GM12878 (cell line): ENCODE measurements around the gene CLEC17A. TPM values are rescaled to one million over a fixed set of nuclear protein-coding genes. Genes with fewer than 3 reads are reported as not detected.
"Not testable (repeated sequence)": the region's sequence is repeated elsewhere in the genome, so short reads cannot be mapped to it uniquely, and the experiment has no call there.

Experiments used
- ATAC-seq: fragments of 200-7000 bp; cut with Tn5 transposase; 3 replicates; pipeline ENCODE4 v1.9.1; 2020; ENCODE audit warnings: mild to moderate bottlenecking, moderate library complexity
- BruUV-seq: library from RNA; stranded (reverse); fragments of 400-500 nt; replicated peaks from 2 replicates; lab custom pipeline; 2021; lab: Mats Ljungman, UMichigan
- CTCF ChIA-PET: fragments of 300-600 bp; sonication (Branson Sonifier 250); formaldehyde crosslinking; extraction: SDS; loops from one replicate; lab custom pipeline; 2021; ENCODE audit warnings: inconsistent platforms; lab: Yijun Ruan, JAX
- POLR2A ChIA-PET: fragments of 350-600 bp; formaldehyde crosslinking; extraction: SDS; loops from one replicate; lab custom pipeline; 2021; ENCODE audit warnings: inconsistent platforms; lab: Charles Lee
- RAD21 ChIA-PET: fragments of 300-600 bp; sonication (Branson Sonifier 250); formaldehyde crosslinking; loops from one replicate; lab custom pipeline; 2023; ENCODE audit warnings: antibody characterized with exemption; ENCODE audit not compliant: unreplicated experiment; lab: Charles Lee
- SMC1A ChIA-PET: fragments of 300-600 bp; sonication (Branson Sonifier 250); formaldehyde crosslinking; loops from one replicate; lab custom pipeline; 2023; ENCODE audit not compliant: unreplicated experiment, uncharacterized antibody; lab: Charles Lee
- DNase-seq: peaks from one replicate; pipeline ENCODE4 v3.0.0-alpha.2; 2011; ENCODE audit warnings: low read depth, low spot score
- FAIRE-seq: peaks from 3 replicates; lab custom pipeline; 2011; peaks lifted over from hg19 to GRCh38; lab: Jason Lieb, UNC
- H2AFZ ChIP-seq: 2 replicates; pipeline ENCODE4 v1.6.0; 2011; ENCODE audit warnings: low read depth, low read length, control low read depth; ENCODE audit not compliant: control insufficient read depth
- H3K27ac ChIP-seq: 2 replicates; pipeline ENCODE4 v1.5.1; 2011; ENCODE audit warnings: control low read depth; ENCODE audit not compliant: control insufficient read depth, insufficient read depth
- H3K27me3 ChIP-seq, 2 experiments: replicated peaks in 1 of 2; 2 replicates each; pipeline versions ENCODE4 v1.6.0 to v1.6.1; 2011; ENCODE audit warnings: low read length in 1 of 2; ENCODE audit not compliant: control insufficient read depth in 2 of 2, insufficient read depth in 2 of 2
- H3K36me3 ChIP-seq, 2 experiments: 2 replicates each; pipeline ENCODE4 v1.5.1; 2011; ENCODE audit warnings: low read length in 1 of 2; ENCODE audit not compliant: control insufficient read depth in 2 of 2, insufficient read depth in 2 of 2
- H3K4me1 ChIP-seq: 2 replicates; pipeline ENCODE4 v1.6.1; 2011; ENCODE audit warnings: mild to moderate bottlenecking, low read length, moderate library complexity, mixed read lengths; ENCODE audit not compliant: control insufficient read depth, insufficient read depth
- H3K4me2 ChIP-seq: 2 replicates; pipeline ENCODE4 v1.6.0; 2011; ENCODE audit warnings: control low read depth; ENCODE audit not compliant: control insufficient read depth, insufficient read depth
- H3K4me3 ChIP-seq: fragments of 200-600 bp; sonication (generic); 2 replicates; pipeline ENCODE4 v1.5.1; 2016
- H3K79me2 ChIP-seq: 2 replicates; pipeline ENCODE4 v1.6.0; 2011; ENCODE audit warnings: low read length; ENCODE audit not compliant: control insufficient read depth, insufficient read depth
- H3K9ac ChIP-seq: 2 replicates; pipeline ENCODE4 v1.8.0; 2011; ENCODE audit warnings: low read length, control low read depth, mixed read lengths; ENCODE audit not compliant: control insufficient read depth, insufficient read depth
- H3K9me3 ChIP-seq: replicated peaks from 3 replicates; pipeline ENCODE4 v1.5.1; 2011; ENCODE audit warnings: mild to moderate bottlenecking, low read length; ENCODE audit not compliant: control insufficient read depth, insufficient read depth
- H4K20me1 ChIP-seq: 2 replicates; pipeline ENCODE4 v1.6.0; 2011; ENCODE audit not compliant: control insufficient read depth, insufficient read depth
- EGR1 ChIP-seq, 2 experiments: IDR thresholded peaks; 1 replicate in 1 of 2; 2 replicates in 1 of 2; pipeline ENCODE4 v1.6.1; 2011 to 2012; ENCODE audit warnings: low read depth in 2 of 2, low read length in 2 of 2, borderline replicate concordance in 1 of 2, mild to moderate bottlenecking in 1 of 2, moderate library complexity in 1 of 2
- NFYB ChIP-seq: IDR thresholded peaks from 2 replicates; pipeline ENCODE4 v1.6.1; 2011; ENCODE audit warnings: low read depth, mild to moderate bottlenecking, low read length, improper control_type of control experiment, moderate library complexity; ENCODE audit not compliant: insufficient read depth
- RAD21 ChIP-seq: IDR thresholded peaks from 2 replicates; pipeline ENCODE4 v1.6.1; 2011; ENCODE audit warnings: mild to moderate bottlenecking, low read depth, low read length, moderate library complexity; ENCODE audit not compliant: insufficient read depth
- RBBP5 ChIP-seq: fragments of 200-600 bp; sonication (generic); conservative IDR thresholded peaks from 2 replicates; pipeline ENCODE4 v1.6.1; 2016
- whole genome bisulfite sequencing: methylation state at CpG from one replicate; pipeline ENCODE4 v1.1.6; 2016; ENCODE audit warnings: low lambda C conversion rate; ENCODE audit not compliant: insufficient replicate concordance, insufficient coverage; ENCODE audit errors: missing lambda C conversion rate; 5-methylcytosine and 5-hydroxymethylcytosine counted together
- in situ Hi-C: fragments of 300-500 bp; cut with MboI; formaldehyde crosslinking; loops from 9 replicates; pipeline ENCODE4 v1.14.3; 2018; ENCODE audit warnings: mixed read lengths
- intact Hi-C: fragments of 100-400 bp; cut with micrococcal nuclease; formaldehyde crosslinking; loops from one replicate; pipeline ENCODE4 v1.14.2; 2022; ENCODE audit not compliant: unreplicated experiment
- polyA plus RNA-seq, 11 experiments: library from polyadenylated mRNA; depleted of rRNA in 4 of 11; unstranded in 6 of 11; stranded (reverse) in 5 of 11; fragments of >200 nt; fragmentation: Nextera tagmentation in 4 of 11; fragmentation: Illumina TruSeq in 1 of 11; extraction: Ambion mirVana in 4 of 11; extraction: Trizol in 1 of 11; gene quantifications; 1 replicate in 1 of 11; 2 replicates in 10 of 11; pipeline versions ENCODE4 v1.2.1 to v1.2.3, GENCODE V29; 2011 to 2016; ENCODE audit warnings: inconsistent platforms in 2 of 11, missing spikeins in 2 of 11, low read depth in 1 of 11
- total RNA-seq, 4 experiments: library from RNA; depleted of rRNA in 3 of 4; stranded (reverse); fragments of >200 nt in 3 of 4; fragmentation: Illumina TruSeq in 1 of 4; extraction: Trizol in 1 of 4; gene quantifications; 2 replicates each; pipeline versions ENCODE4 v1.2.1 to v1.2.3, GENCODE V29; 2013 to 2021
- TF ChIP-seq, protein P1 (sequence below): fragments of 450-650 bp; IDR thresholded peaks from 2 replicates; pipeline ENCODE4 v1.6.1; 2016; ENCODE audit warnings: mild to moderate bottlenecking
- TF ChIP-seq, protein P2 (sequence below), 3 experiments: IDR thresholded peaks in 2 of 3; conservative IDR thresholded peaks in 1 of 3; 2 replicates each; pipeline ENCODE4 v1.5.1; 2011; ENCODE audit warnings: low read depth in 3 of 3, low read length in 3 of 3, mild to moderate bottlenecking in 3 of 3, control low read depth in 2 of 3, moderate library complexity in 2 of 3, inconsistent platforms in 1 of 3, mixed read lengths in 1 of 3; ENCODE audit not compliant: control insufficient read depth in 2 of 3, insufficient read depth in 1 of 3; ENCODE audit errors: extremely low read depth in 1 of 3

CLEC17A gene
- total and polyA plus RNA-seq, 10 of the 15 experiments (the other 5 are each of a cell fraction or from before 2014, with no cell fraction given): 12.9 to 131 (median 97.3) TPM

DNA sequence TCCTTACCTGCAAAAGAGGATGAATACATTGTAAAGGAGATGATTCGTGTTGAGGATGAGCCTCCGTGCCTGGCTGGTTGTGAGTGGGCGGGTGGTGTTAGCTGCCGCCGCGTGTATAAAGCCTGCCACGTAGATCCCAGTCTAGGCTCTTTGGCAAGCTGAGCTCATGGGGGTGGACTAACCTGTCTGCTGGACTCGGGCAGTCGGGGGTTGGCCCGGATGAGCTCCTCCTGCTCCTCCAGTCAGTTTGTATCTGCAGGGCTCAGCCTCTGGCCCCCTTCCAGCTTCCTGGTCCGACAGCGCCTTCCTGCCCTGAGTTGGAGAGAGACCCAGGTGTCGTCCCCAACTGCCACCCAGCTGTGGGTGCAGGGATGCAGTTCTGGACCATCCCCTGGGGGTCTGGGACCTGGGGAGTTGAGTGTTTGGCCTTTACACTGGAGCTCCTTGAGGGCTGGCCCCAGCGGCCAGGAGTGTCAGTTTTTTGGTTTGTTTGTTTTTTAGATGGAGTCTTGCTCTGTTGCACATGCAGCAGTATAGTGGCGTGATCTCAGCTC lies 32.6 kb upstream of the CLEC17A start:
- CTCF ChIA-PET: interaction anchor here (0.8 to 1.2 kb wide), 3 partner anchors 12 to 136 kb away, joined by 3 to 5 read pairs (median 3); partner anchors contain the start of gene NDUFB7
- FAIRE-seq (no peak), ATAC-seq (no peak), DNase-seq (no peak)
- Histone ChIP-seq H3K36me3 (no peaks in the 10 kb centered on the region; a peak in 3 of 4 replicates), H2AFZ (no peak overlapping the region), H3K27me3 (no peaks in the 10 kb centered on the region), H3K27ac (peak overlapping the region; percentile 23; the same call in 1 of the 2 replicates)
- intact Hi-C loops: no loop called here
- POLR2A ChIA-PET: no interaction called here
- RAD21 ChIA-PET: interaction anchor here (0.6 kb wide), 1 partner anchor 190 kb away, joined by 5 read pairs; no protein-coding TSS in a partner anchor
- no peak for TF ChIP-seq RBBP5
- TF ChIP-seq NFYB: no peak
- TF ChIP-seq EGR1 (IDR thresholded peaks at IDR 0.05; ENCODE audit: borderline replicate concordance in 1 of 2, low read depth in 2 of 2, low read length in 2 of 2): peak in 1 of 2 experiments; percentile 64; a peak in 1 of 3 replicates
- TF ChIP-seq, all 136 proteins: peak for 1
- in situ Hi-C loops: no loop called here
- H3K4me3 ChIP-seq: no peak overlapping the region
- H3K79me2 ChIP-seq: no peaks in the 10 kb centered on the region; the same call in 1 of the 2 replicates
- SMC1A ChIA-PET: interaction anchor here (0.8 kb wide), 1 partner anchor 47 kb away, joined by 4 read pairs; no protein-coding TSS in a partner anchor
- BruUV-seq: no TSS peak
- H4K20me1 ChIP-seq: no peaks in the 10 kb centered on the region
- no peak overlapping the region for H3K9ac ChIP-seq
- H3K4me1 ChIP-seq: peaks cover 10% of the 10 kb centered on the region
- 48% methylated on average over 15 of the region's 15 CpGs for WGBS
- H3K9me3 ChIP-seq: no peaks in the 10 kb centered on the region
- H3K4me2 ChIP-seq: no peak overlapping the region; the same call in 1 of the 2 replicates

DNA sequence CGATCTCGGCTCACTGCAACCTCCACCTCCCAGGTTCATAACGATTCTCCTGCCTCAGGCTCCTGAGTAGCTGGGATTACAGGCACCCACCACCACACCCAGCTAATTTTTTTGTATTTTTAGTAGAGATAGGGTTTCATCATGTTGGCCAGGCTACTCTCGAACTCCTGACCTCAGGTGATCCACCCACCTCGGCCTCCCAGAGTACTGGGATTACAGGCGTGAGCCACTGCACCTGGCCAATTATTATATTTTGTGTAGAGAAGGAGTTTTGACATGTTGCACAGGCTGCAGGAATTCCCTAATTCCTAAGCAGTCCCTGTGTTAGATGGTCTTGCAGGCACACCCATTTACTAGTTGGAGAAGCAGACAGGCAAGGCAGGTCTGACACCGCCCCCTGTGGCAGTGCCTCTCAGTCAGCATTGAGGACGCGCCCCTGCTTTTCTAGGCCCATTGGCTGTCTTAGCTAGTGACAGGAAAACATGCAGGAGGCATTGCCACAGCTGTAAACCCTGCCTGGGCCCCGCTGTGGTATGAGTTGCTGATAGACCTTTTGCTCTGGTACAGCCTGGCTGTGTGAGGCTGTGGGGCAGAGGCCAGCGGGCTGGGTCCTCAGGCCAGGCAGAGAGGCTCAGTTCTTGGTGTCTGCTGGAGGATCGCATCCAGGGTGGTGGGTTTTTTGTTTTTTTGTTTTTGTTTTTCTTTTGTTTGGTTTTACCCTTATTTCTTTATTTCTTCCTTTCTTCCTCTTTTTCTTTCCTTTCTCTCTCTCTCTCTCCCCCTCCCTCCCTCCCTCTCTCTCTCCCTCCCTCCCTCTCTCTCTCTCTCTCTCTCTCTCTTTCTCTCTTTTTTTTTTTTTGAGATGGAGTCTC lies 31.5 kb upstream of the CLEC17A start:
- SMC1A ChIA-PET, H3K9me3 ChIP-seq, H3K79me2 ChIP-seq: not testable (repeated sequence)
- 57% methylated on average over 12 of the region's 12 CpGs for WGBS
- FAIRE-seq: peak; percentile 94
- H3K27ac ChIP-seq: peak overlapping the region; percentile 19; the same call in 1 of the 2 replicates
- CTCF ChIA-PET: interaction anchor here (0.5 to 1.2 kb wide), 3 partner anchors 11 to 47 kb away, joined by 3 to 5 read pairs (median 3); no protein-coding TSS in a partner anchor
- TF ChIP-seq, protein P1, sequence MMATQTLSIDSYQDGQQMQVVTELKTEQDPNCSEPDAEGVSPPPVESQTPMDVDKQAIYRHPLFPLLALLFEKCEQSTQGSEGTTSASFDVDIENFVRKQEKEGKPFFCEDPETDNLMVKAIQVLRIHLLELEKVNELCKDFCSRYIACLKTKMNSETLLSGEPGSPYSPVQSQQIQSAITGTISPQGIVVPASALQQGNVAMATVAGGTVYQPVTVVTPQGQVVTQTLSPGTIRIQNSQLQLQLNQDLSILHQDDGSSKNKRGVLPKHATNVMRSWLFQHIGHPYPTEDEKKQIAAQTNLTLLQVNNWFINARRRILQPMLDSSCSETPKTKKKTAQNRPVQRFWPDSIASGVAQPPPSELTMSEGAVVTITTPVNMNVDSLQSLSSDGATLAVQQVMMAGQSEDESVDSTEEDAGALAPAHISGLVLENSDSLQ: 0 out of 2 replicates have a peak, but pooled peaks have one; percentile 10
- peak; percentile 43; the same call in 1 of the 2 replicates for TF ChIP-seq RAD21
- TF ChIP-seq, protein P2, sequence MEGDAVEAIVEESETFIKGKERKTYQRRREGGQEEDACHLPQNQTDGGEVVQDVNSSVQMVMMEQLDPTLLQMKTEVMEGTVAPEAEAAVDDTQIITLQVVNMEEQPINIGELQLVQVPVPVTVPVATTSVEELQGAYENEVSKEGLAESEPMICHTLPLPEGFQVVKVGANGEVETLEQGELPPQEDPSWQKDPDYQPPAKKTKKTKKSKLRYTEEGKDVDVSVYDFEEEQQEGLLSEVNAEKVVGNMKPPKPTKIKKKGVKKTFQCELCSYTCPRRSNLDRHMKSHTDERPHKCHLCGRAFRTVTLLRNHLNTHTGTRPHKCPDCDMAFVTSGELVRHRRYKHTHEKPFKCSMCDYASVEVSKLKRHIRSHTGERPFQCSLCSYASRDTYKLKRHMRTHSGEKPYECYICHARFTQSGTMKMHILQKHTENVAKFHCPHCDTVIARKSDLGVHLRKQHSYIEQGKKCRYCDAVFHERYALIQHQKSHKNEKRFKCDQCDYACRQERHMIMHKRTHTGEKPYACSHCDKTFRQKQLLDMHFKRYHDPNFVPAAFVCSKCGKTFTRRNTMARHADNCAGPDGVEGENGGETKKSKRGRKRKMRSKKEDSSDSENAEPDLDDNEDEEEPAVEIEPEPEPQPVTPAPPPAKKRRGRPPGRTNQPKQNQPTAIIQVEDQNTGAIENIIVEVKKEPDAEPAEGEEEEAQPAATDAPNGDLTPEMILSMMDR (IDR thresholded peaks at IDR 0.05 in 2 of 3, conservative IDR thresholded peaks at IDR 0.05 in 1 of 3; ENCODE audit: control insufficient read depth in 2 of 3, extremely low read depth in 1 of 3, insufficient read depth in 1 of 3, low read depth in 3 of 3, low read length in 3 of 3): peak; percentile 31 to 44 (median 35); a peak in 4 of 6 replicates
- TF ChIP-seq, all 136 proteins: peak for 3; not testable (repeated sequence) for 133
- in situ Hi-C loops, intact Hi-C loops, H3K9ac ChIP-seq, H3K4me2 ChIP-seq, POLR2A ChIA-PET, H3K4me3 ChIP-seq, H3K36me3 ChIP-seq, H4K20me1 ChIP-seq, H3K27me3 ChIP-seq, RAD21 ChIA-PET, BruUV-seq, DNase-seq: not testable (repeated sequence)
- ATAC-seq: peak; percentile 93
- Histone ChIP-seq H2AFZ (peak overlapping the region; percentile 19; the same call in 1 of the 2 replicates), H3K4me1 (peaks cover 13% of the 10 kb centered on the region)
